Measurements from ENCODE around the gene ATXN1. TPM values are rescaled to one million over a fixed set of nuclear protein-coding genes. Genes with fewer than 3 reads are reported as not detected.

The ATXN1 gene
- polyA plus RNA-seq, 2 of the 4 experiments (the other 2 are of a cell fraction): 2.9 to 8.3 TPM

- Histone ChIP-seq H3K9me3 (no peaks in the 10 kb centered on the region), H3K4me2 (no peak overlapping the region), H3K4me3 (no peak overlapping the region), H3K27ac (no peak overlapping the region), H3K4me1 (peaks cover 9% of the 10 kb centered on the region; the same call in 1 of the 3 replicates)
- POLR2A ChIA-PET: no interaction called here
- TF ChIP-seq MAX (IDR thresholded peaks at IDR 0.05) (no peak), SREBF2 (IDR thresholded peaks at IDR 0.05) (no peak), POLR2A (IDR thresholded peaks at IDR 0.05; ENCODE audit: low read length) (no peak), HOXB5 (CRISPR knock-in tag; IDR thresholded peaks at IDR 0.05) (no peak), NFE2L2 (conservative IDR thresholded peaks at IDR 0.05; ENCODE audit: low read length) (no peak), REST (IDR thresholded peaks at IDR 0.05) (no peak), RCOR1 (IDR thresholded peaks at IDR 0.05; ENCODE audit: low read depth, low read length) (no peak), RNF2 (IDR thresholded peaks at IDR 0.05; ENCODE audit: borderline replicate concordance, low read depth) (no peak)
- 95% methylated on average over 7 of the region's 8 CpGs for WGBS (ENCODE audit: missing lambda C conversion rate)
- no peak for DNase-seq (ENCODE audit: low read depth in 1 of 2, low spot score in 1 of 2)
- CTCF ChIA-PET: interaction anchor here (0.6 to 3.9 kb wide), 3 partner anchors 11 to 41 kb away, joined by 4 to 23 read pairs (median 6); no protein-coding TSS in a partner anchor
- no peak for FAIRE-seq
- no peak for ATAC-seq
Measured at GRCh38 chr6:16318953-16319720, 442.1 kb downstream of the ATXN1 start.

- TF ChIP-seq TFCP2L1 (CRISPR knock-in tag; IDR thresholded peaks at IDR 0.05) (no peak), NR3C1 (IDR thresholded peaks at IDR 0.05) (no peak), HDAC2 (IDR thresholded peaks at IDR 0.05) (no peak), RAD21 (conservative IDR thresholded peaks at IDR 0.05 in 1 of 2, IDR thresholded peaks at IDR 0.05 in 1 of 2) (no peak), EHMT2 (IDR thresholded peaks at IDR 0.05; ENCODE audit: low read depth) (no peak), CEBPB (IDR thresholded peaks at IDR 0.05) (no peak), PHF8 (IDR thresholded peaks at IDR 0.05; ENCODE audit: borderline replicate concordance, low read depth) (no peak), RARB (CRISPR knock-in tag; IDR thresholded peaks at IDR 0.05) (no peak), RNF2 (IDR thresholded peaks at IDR 0.05; ENCODE audit: borderline replicate concordance, low read depth) (no peak), NFE2L2 (conservative IDR thresholded peaks at IDR 0.05; ENCODE audit: low read length) (no peak), JUNB (IDR thresholded peaks at IDR 0.05) (no peak), CTCF (IDR thresholded peaks at IDR 0.05) (no peak)
- ATAC-seq: no peak
- POLR2A ChIA-PET: no interaction called here
- Histone ChIP-seq H3K9me3 (no peaks in the 10 kb centered on the region), H3K4me2 (no peak overlapping the region), H3K4me3 (no peak overlapping the region), H3K4me1 (peaks cover 9% of the 10 kb centered on the region; the same call in 1 of the 3 replicates), H3K27ac (no peak overlapping the region)
- CTCF ChIA-PET: interaction anchor here (1.2 to 3.9 kb wide), 2 partner anchors 12 to 14 kb away, joined by 4 to 23 read pairs; no protein-coding TSS in a partner anchor
- WGBS (ENCODE audit: missing lambda C conversion rate): 68% methylated on average over 6 of the region's 6 CpGs
- DNase-seq (ENCODE audit: low read depth in 1 of 2, low spot score in 1 of 2): no peak
- FAIRE-seq: no peak
Measured at GRCh38 chr6:16318538-16318937, 442.7 kb downstream of the ATXN1 start.
